HepG2 (cell line): Measurements from ENCODE around the gene DCT. TPM values are rescaled to one million over a fixed set of nuclear protein-coding genes. Genes with fewer than 3 reads are reported as not detected.

Experiments
- ATAC-seq: fragments of 200-7000 bp; cut with Tn5 transposase; 3 replicates; pipeline ENCODE4 v1.9.1; 2020; ENCODE audit warnings: mild to moderate bottlenecking, moderate library complexity
- BruUV-seq: library from RNA; stranded (reverse); fragments of 400-500 nt; replicated peaks from 2 replicates; lab custom pipeline; 2021; lab: Mats Ljungman, UMichigan
- CTCF ChIA-PET: fragments of 300-600 bp; formaldehyde crosslinking; extraction: SDS; loops from one replicate; lab custom pipeline; 2021; ENCODE audit warnings: low total read pairs, inconsistent platforms, low intra/inter-chr PET ratio; lab: Yijun Ruan, JAX
- POLR2A ChIA-PET: fragments of 350-600 bp; sonication (Branson Sonifier 250); formaldehyde crosslinking; loops from one replicate; lab custom pipeline; 2020; ENCODE audit warnings: antibody characterized with exemption, inconsistent platforms; lab: Yijun Ruan, JAX
- DNase-seq: peaks from one replicate; pipeline ENCODE4 v3.0.0-alpha.2; 2015; ENCODE audit warnings: low spot score
- FAIRE-seq: peaks from 3 replicates; lab custom pipeline; 2011; peaks lifted over from hg19 to GRCh38; lab: Jason Lieb, UNC
- H2AFZ ChIP-seq: one replicate; pipeline ENCODE4 v1.6.1; 2011; ENCODE audit warnings: low read length, inconsistent platforms
- H3K27ac ChIP-seq: fragments of 300-600 bp; 3 replicates; pipeline ENCODE4 v1.8.0; 2011; ENCODE audit warnings: mixed run types, mild to moderate bottlenecking, mixed read lengths, low read length, inconsistent platforms; ENCODE audit not compliant: insufficient read depth; ENCODE audit errors: extremely low read length
- H3K27me3 ChIP-seq, 2 experiments: fragments of 200-600 bp in 1 of 2; 2 replicates in 1 of 2; 3 replicates in 1 of 2; pipeline versions ENCODE4 v1.6.0 to v1.8.0; 2011; ENCODE audit warnings: low read length in 2 of 2, mild to moderate bottlenecking in 2 of 2, moderate library complexity in 2 of 2, inconsistent platforms in 1 of 2; ENCODE audit not compliant: insufficient read depth in 2 of 2, control insufficient read depth in 1 of 2
- H3K36me3 ChIP-seq, 2 experiments: fragments of 200-600 bp in 1 of 2; replicated peaks in 1 of 2; 2 replicates in 1 of 2; 3 replicates in 1 of 2; pipeline versions ENCODE4 v1.5.1 to v1.8.0; 2011; ENCODE audit warnings: low read length in 2 of 2, inconsistent platforms in 1 of 2; ENCODE audit not compliant: insufficient read depth in 2 of 2, control insufficient read depth in 1 of 2
- H3K4me1 ChIP-seq: 2 replicates; pipeline ENCODE4 v1.5.1; 2012; ENCODE audit warnings: low read length, inconsistent platforms; ENCODE audit not compliant: insufficient read depth
- H3K4me2 ChIP-seq: 2 replicates; pipeline ENCODE4 v1.6.0; 2011; ENCODE audit warnings: low read depth, low read length, inconsistent platforms
- H3K4me3 ChIP-seq, 3 experiments: fragments of 200-600 bp in 1 of 3; sonication (generic), shearing (Covaris generic) in 1 of 3; replicated peaks in 1 of 3; 2 replicates each; pipeline ENCODE4 v1.5.1; 2011 to 2016; ENCODE audit warnings: low read length in 3 of 3, inconsistent platforms in 2 of 3, low read depth in 2 of 3, mild to moderate bottlenecking in 2 of 3, control low read depth in 1 of 3, mixed read lengths in 1 of 3; ENCODE audit not compliant: insufficient read depth in 1 of 3
- H3K79me2 ChIP-seq: one replicate; pipeline ENCODE4 v1.6.1; 2011; ENCODE audit warnings: low read length, inconsistent platforms; ENCODE audit not compliant: insufficient read depth
- H3K9ac ChIP-seq: 2 replicates; pipeline ENCODE4 v1.6.0; 2011; ENCODE audit warnings: mild to moderate bottlenecking, low read depth, low read length, inconsistent platforms; ENCODE audit not compliant: insufficient read depth
- H3K9me3 ChIP-seq: 2 replicates; pipeline ENCODE4 v1.5.1; 2012; ENCODE audit warnings: mild to moderate bottlenecking, low read length
- H4K20me1 ChIP-seq: 2 replicates; pipeline ENCODE4 v1.6.0; 2011; ENCODE audit warnings: inconsistent platforms, mild to moderate bottlenecking, low read length, moderate library complexity; ENCODE audit not compliant: insufficient read depth
- AKAP8 ChIP-seq: sonication (generic); formaldehyde crosslinking; IDR thresholded peaks from 2 replicates; pipeline ENCODE4 v1.5.1; 2020; ENCODE audit warnings: mild to moderate bottlenecking, missing genetic modification reagents
- CBX2 ChIP-seq, 2 experiments: fragments of 200-600 bp in 1 of 2; sonication (generic); formaldehyde crosslinking in 1 of 2; IDR thresholded peaks; 2 replicates each; pipeline versions ENCODE4 v1.7.0 to v1.8.1; 2018 to 2022; ENCODE audit warnings: low read depth in 2 of 2, low read length in 1 of 2, mild to moderate bottlenecking in 1 of 2, missing genetic modification reagents in 1 of 2
- CEBPB ChIP-seq: IDR thresholded peaks from 2 replicates; pipeline ENCODE4 v1.6.1; 2011; ENCODE audit warnings: low read depth, low read length, improper control_type of control experiment, borderline replicate concordance
- NCOA1 ChIP-seq: sonication (generic); formaldehyde crosslinking; IDR thresholded peaks from 2 replicates; pipeline ENCODE4 v1.9.0; 2021; ENCODE audit warnings: missing genetic modification reagents
- NCOA5 ChIP-seq: sonication (generic); formaldehyde crosslinking; IDR thresholded peaks from 2 replicates; pipeline ENCODE4 v1.4.0; 2020; ENCODE audit warnings: missing genetic modification reagents
- NFRKB ChIP-seq: fragments of 450-650 bp; IDR thresholded peaks from 2 replicates; pipeline ENCODE4 v1.6.1; 2017
- ZFAT ChIP-seq: sonication (generic); formaldehyde crosslinking; conservative IDR thresholded peaks from 2 replicates; pipeline ENCODE4 v1.8.1; 2023; ENCODE audit warnings: missing genetic modification reagents, inconsistent platforms
- ZNF292 ChIP-seq: sonication (generic); formaldehyde crosslinking; IDR thresholded peaks from 2 replicates; pipeline ENCODE4 v1.8.1; 2022; ENCODE audit warnings: mild to moderate bottlenecking, low read depth, missing genetic modification reagents, borderline replicate concordance
- ZNF337 ChIP-seq: sonication (generic); formaldehyde crosslinking; IDR thresholded peaks from 2 replicates; pipeline ENCODE4 v1.5.1; 2020; ENCODE audit warnings: missing genetic modification reagents, low read depth, mild to moderate bottlenecking, borderline replicate concordance
- ZNF33A ChIP-seq: sonication (generic); formaldehyde crosslinking; IDR thresholded peaks from 2 replicates; pipeline ENCODE4 v1.5.1; 2020; ENCODE audit warnings: missing genetic modification reagents, mild to moderate bottlenecking, moderate library complexity, borderline replicate concordance
- ZNF644 ChIP-seq: IDR thresholded peaks from 2 replicates; pipeline ENCODE4 v1.6.1; 2016; ENCODE audit warnings: low read depth
- ZSCAN31 ChIP-seq: sonication (generic); formaldehyde crosslinking; IDR thresholded peaks from 2 replicates; pipeline ENCODE4 v1.5.0; 2020; ENCODE audit warnings: low read depth, mild to moderate bottlenecking, missing genetic modification reagents
- WGBS: methylation state at CpG from one replicate; pipeline ENCODE4 v1.1.6; 2017; ENCODE audit warnings: low lambda C conversion rate; 5-methylcytosine and 5-hydroxymethylcytosine counted together
- in situ Hi-C: cut with HindIII; loops from 2 replicates; pipeline ENCODE4 v1.10.0; 2017; ENCODE audit warnings: low pct_unique_long_range_greater_than_20kb; ENCODE audit not compliant: extremely low pct_ligation_motif_present
- intact Hi-C: fragments of 100-400 bp; cut with micrococcal nuclease; formaldehyde crosslinking; loops from one replicate; pipeline ENCODE4 v1.10.0; 2022; ENCODE audit not compliant: unreplicated experiment
- polyA plus RNA-seq, 8 experiments: library from polyadenylated mRNA; depleted of rRNA in 3 of 8; stranded (reverse) in 7 of 8; unstranded in 1 of 8; fragments of >200 nt; fragmentation: Illumina TruSeq in 4 of 8; extraction: Trizol in 4 of 8; gene quantifications; 2 replicates each; pipeline versions ENCODE4 v1.2.1 to v1.2.3, GENCODE V29; 2011 to 2016; ENCODE audit warnings: low read depth in 4 of 8, missing spikeins in 1 of 8, mixed read lengths in 1 of 8; ENCODE audit not compliant: insufficient read depth in 1 of 8
- total RNA-seq, 5 experiments: library from RNA; depleted of rRNA; stranded (reverse); fragments of >200 nt; fragmentation: Illumina TruSeq; extraction: Trizol; gene quantifications; 2 replicates each; pipeline ENCODE4 v1.2.3, GENCODE V29; 2016; ENCODE audit warnings: low read depth in 1 of 5
- TF ChIP-seq, protein P1 (sequence below): fragments of 450-650 bp; IDR thresholded peaks from 2 replicates; pipeline ENCODE4 v1.6.1; 2017
- TF ChIP-seq, protein P2 (sequence below): sonication (generic); formaldehyde crosslinking; IDR thresholded peaks from 2 replicates; pipeline ENCODE4 v1.4.0; 2020; ENCODE audit warnings: missing genetic modification reagents
- TF ChIP-seq, protein P3 (sequence below): sonication (generic); formaldehyde crosslinking; IDR thresholded peaks from 2 replicates; pipeline ENCODE4 v1.8.1; 2023; ENCODE audit warnings: mild to moderate bottlenecking, inconsistent platforms, moderate library complexity, missing genetic modification reagents, borderline replicate concordance
- TF ChIP-seq, protein P4 (sequence below): sonication (generic); formaldehyde crosslinking; IDR thresholded peaks from 2 replicates; pipeline ENCODE4 v1.4.0; 2020; ENCODE audit warnings: mild to moderate bottlenecking, missing genetic modification reagents, borderline replicate concordance

Gene DCT
- total and polyA plus RNA-seq, 2 of the 13 experiments (the other 11 are each of a cell fraction or from before 2014, with no cell fraction given) = not detected

DNA sequence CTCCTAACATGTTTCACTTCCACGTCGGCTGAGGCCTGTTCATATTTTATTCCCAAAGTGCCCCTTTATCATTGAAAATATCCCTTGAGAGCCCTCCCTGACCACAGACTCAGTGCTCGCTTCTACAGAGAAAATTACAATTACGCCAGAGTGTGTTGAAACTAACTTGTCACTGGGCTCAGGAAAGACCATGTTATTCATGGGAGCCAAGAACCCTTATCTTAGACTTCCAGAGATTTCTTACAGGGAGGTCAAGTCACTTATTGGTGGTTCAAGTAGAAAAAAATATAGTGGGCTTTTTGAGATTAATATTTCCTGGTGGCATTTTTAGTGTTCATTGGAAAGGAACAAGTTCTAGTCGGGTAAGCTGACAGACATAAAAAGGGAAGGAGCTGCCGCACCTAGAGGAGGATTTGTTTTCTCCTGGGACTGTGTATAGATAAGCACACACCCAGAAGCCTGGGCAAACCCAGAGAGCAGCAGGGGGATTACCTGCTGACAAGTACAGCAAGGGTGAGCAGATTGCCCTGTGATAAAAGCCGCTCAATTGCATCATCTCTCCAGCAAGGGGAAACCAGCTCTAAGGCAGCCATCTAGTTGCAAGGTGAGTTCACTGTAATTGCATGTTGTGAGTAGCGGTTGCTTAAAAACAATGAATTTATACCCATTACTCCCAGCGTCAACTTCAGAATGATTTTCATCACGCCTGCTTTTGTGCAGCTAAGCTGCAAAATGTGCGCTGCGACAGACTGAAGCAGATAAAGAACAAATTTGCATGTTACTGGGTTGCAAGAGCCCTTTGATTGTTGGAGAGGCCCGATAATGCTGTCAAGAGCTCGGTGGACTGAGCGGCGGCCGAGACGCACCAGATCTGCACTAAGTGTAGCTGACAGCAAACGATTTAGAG lies 46.2 kb downstream of the DCT start:
- peaks cover 0 to 11% of the 10 kb centered on the region in 2 experiments; a peak in 3 of 5 replicates for H3K27me3 ChIP-seq
- H3K4me3 ChIP-seq = peak overlapping the region; percentile 6 to 48 (median 38)
- ATAC-seq (peak; percentile 95), FAIRE-seq (no peak), DNase-seq (peak; percentile 45)
- peaks cover 15% of the 10 kb centered on the region for H3K4me1 ChIP-seq
- H3K27ac ChIP-seq = no peak overlapping the region
- H4K20me1 ChIP-seq = no peaks in the 10 kb centered on the region
- in situ Hi-C loops = no loop called here
- H3K4me2 ChIP-seq = peak overlapping the region; percentile 78
- BruUV-seq = no TSS peak
- peak overlapping the region; percentile 34 for H2AFZ ChIP-seq
- H3K9ac ChIP-seq = no peak overlapping the region; the same call in 1 of the 2 replicates
- WGBS = 8% methylated on average over 18 of the region's 19 CpGs
- CTCF ChIA-PET = no interaction called here
- POLR2A ChIA-PET = interaction anchor here (1.1 kb wide), 1 partner anchor 163 kb away, joined by 3 read pairs; the partner anchor contains the start of gene TGDS
- no peaks in the 10 kb centered on the region for H3K9me3 ChIP-seq
- H3K79me2 ChIP-seq = no peaks in the 10 kb centered on the region
- H3K36me3 ChIP-seq = no peaks in the 10 kb centered on the region
- intact Hi-C loops = no loop called here
- peak; percentile 40; the same call in 1 of the 2 replicates for TF ChIP-seq ZNF292 (CRISPR knock-in tag)
- TF ChIP-seq, protein P1, sequence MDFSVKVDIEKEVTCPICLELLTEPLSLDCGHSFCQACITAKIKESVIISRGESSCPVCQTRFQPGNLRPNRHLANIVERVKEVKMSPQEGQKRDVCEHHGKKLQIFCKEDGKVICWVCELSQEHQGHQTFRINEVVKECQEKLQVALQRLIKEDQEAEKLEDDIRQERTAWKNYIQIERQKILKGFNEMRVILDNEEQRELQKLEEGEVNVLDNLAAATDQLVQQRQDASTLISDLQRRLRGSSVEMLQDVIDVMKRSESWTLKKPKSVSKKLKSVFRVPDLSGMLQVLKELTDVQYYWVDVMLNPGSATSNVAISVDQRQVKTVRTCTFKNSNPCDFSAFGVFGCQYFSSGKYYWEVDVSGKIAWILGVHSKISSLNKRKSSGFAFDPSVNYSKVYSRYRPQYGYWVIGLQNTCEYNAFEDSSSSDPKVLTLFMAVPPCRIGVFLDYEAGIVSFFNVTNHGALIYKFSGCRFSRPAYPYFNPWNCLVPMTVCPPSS = no peak
- TF ChIP-seq, protein P2, sequence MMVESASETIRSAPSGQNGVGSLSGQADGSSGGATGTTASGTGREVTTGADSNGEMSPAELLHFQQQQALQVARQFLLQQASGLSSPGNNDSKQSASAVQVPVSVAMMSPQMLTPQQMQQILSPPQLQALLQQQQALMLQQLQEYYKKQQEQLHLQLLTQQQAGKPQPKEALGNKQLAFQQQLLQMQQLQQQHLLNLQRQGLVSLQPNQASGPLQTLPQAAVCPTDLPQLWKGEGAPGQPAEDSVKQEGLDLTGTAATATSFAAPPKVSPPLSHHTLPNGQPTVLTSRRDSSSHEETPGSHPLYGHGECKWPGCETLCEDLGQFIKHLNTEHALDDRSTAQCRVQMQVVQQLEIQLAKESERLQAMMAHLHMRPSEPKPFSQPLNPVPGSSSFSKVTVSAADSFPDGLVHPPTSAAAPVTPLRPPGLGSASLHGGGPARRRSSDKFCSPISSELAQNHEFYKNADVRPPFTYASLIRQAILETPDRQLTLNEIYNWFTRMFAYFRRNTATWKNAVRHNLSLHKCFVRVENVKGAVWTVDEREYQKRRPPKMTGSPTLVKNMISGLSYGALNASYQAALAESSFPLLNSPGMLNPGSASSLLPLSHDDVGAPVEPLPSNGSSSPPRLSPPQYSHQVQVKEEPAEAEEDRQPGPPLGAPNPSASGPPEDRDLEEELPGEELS (CRISPR knock-in tag) = peak; percentile 27; the same call in 1 of the 2 replicates
- peak; percentile 91 for TF ChIP-seq CEBPB
- TF ChIP-seq ZSCAN31 (CRISPR knock-in tag) = no peak
- no peak for TF ChIP-seq ZNF337 (CRISPR knock-in tag)
- TF ChIP-seq NCOA1 (CRISPR knock-in tag) = no peak
- TF ChIP-seq CBX2 (IDR thresholded peaks at IDR 0.05; ENCODE audit: low read depth, low read length) = peak; percentile 25; the same call in 1 of the 2 replicates
- TF ChIP-seq CBX2 (CRISPR knock-in tag; IDR thresholded peaks at IDR 0.05; ENCODE audit: low read depth) = no peak
- no peak for TF ChIP-seq ZFAT (CRISPR knock-in tag)
- TF ChIP-seq ZNF33A (CRISPR knock-in tag) = no peak
- TF ChIP-seq, protein P3, sequence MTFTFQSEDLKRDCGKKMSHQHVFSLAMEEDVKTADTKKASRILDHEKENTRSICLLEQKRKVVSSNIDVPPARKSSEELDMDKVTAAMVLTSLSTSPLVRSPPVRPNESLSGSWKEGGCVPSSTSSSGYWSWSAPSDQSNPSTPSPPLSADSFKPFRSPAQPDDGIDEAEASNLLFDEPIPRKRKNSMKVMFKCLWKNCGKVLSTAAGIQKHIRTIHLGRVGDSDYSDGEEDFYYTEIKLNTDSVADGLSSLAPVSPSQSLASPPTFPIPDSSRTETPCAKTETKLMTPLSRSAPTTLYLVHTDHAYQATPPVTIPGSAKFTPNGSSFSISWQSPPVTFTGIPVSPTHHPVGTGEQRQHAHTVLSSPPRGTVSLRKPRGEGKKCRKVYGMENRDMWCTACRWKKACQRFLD (CRISPR knock-in tag) = no peak
- no peak for TF ChIP-seq AKAP8
- no peak for TF ChIP-seq NFRKB
- TF ChIP-seq ZNF644 (CRISPR knock-in tag) = 0 out of 2 replicates have a peak, but pooled peaks have one; percentile 13
- no peak for TF ChIP-seq NCOA5 (CRISPR knock-in tag)
- TF ChIP-seq, protein P4, sequence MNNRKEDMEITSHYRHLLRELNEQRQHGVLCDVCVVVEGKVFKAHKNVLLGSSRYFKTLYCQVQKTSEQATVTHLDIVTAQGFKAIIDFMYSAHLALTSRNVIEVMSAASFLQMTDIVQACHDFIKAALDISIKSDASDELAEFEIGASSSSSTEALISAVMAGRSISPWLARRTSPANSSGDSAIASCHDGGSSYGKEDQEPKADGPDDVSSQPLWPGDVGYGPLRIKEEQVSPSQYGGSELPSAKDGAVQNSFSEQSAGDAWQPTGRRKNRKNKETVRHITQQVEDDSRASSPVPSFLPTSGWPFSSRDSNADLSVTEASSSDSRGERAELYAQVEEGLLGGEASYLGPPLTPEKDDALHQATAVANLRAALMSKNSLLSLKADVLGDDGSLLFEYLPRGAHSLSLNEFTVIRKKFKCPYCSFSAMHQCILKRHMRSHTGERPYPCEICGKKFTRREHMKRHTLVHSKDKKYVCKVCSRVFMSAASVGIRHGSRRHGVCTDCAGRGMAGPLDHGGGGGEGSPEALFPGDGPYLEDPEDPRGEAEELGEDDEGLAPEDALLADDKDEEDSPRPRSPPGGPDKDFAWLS (CRISPR knock-in tag) = no peak
